Bronchial epithelial cell (primary cell): ENCODE data around the gene TCF4. TPM values are rescaled to one million over a fixed set of nuclear protein-coding genes. Genes with fewer than 3 reads are reported as not detected.
A peak's percentile ranks its signal among the peaks of the same experiment; 100 is the strongest.

ENCODE experiments used
- DNase-seq: peaks from one replicate; pipeline ENCODE4 v3.0.0-alpha.2; 2010; ENCODE audit warnings: low read depth
- FAIRE-seq: peaks from 2 replicates; lab custom pipeline; 2011; peaks lifted over from hg19 to GRCh38; lab: Jason Lieb, UNC
- H3K27me3 ChIP-seq: 2 replicates; pipeline ENCODE4 v1.5.1; 2011; ENCODE audit warnings: low read length; ENCODE audit not compliant: control insufficient read depth, insufficient read depth
- H3K36me3 ChIP-seq: 2 replicates; pipeline ENCODE4 v1.5.1; 2011; ENCODE audit warnings: low read length; ENCODE audit not compliant: control insufficient read depth, insufficient read depth
- H3K4me3 ChIP-seq: 2 replicates; pipeline ENCODE4 v1.5.1; 2011; ENCODE audit warnings: mild to moderate bottlenecking, low read depth, low read length, control low read depth
- CTCF ChIP-seq: IDR thresholded peaks from 2 replicates; pipeline ENCODE4 v1.5.1; 2011; ENCODE audit warnings: mild to moderate bottlenecking, moderate library complexity, low read length, control low read depth, inconsistent platforms; ENCODE audit not compliant: insufficient read depth, severe bottlenecking
- total RNA-seq: library from RNA; depleted of rRNA; stranded (reverse); fragments of >200 nt; gene quantifications from 2 replicates; pipeline ENCODE4 v1.2.1, GENCODE V29; 2014

The TCF4 gene
- total RNA-seq, 1 donor from 2014 or later = 10.0 TPM

GRCh38 chr18:55252053-55252675 lies 335.8 kb downstream of the TCF4 start:
- Histone ChIP-seq H3K27me3 (no peaks in the 10 kb centered on the region), H3K36me3 (no peaks in the 10 kb centered on the region), H3K4me3 (no peak overlapping the region)
- TF ChIP-seq CTCF = no peak
- no peak for FAIRE-seq
- DNase-seq = no peak

DNA sequence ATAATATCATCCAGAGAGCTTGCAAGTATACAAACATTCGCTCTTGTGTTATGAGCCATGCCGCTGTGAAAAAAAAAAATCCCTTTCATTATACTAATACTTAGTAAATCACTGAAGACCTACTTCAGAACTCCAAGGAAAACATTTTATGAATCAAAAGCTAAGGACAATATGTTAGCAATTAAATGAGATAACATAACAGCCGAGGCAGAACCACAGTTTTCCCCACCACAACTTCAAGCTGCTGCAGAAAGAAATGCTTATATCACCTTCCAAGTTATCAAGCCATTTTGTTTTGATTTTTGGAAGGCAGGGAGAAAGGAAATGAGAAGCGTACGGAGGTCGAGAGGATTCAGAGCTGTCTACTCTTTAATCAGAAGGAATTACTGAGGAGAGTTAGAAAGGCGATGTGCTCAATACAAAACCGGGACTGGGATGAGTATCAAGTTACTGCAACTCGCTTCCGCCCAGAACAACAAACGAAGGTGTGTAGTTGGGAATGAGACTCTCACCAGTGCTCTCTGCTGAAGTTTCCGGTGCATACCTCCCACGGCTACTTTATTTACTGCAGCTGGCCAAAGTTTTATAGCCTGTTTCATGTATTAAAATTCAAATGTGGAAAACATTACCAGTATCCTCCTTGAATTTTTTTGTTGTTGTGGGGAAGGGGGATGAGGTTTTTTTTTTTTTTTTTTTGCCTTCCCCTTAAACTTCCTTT lies 336.6 kb downstream of the TCF4 start:
- TF ChIP-seq CTCF = no peak
- FAIRE-seq = no peak
- no peaks in the 10 kb centered on the region for H3K27me3 ChIP-seq

GRCh38 chr18:55250768-55251173 lies 337.2 kb downstream of the TCF4 start:
- no peak for TF ChIP-seq CTCF
- H3K36me3 ChIP-seq = no peaks in the 10 kb centered on the region
- no peak overlapping the region for H3K4me3 ChIP-seq
- no peak for FAIRE-seq
- H3K27me3 ChIP-seq = no peaks in the 10 kb centered on the region
- no peak for DNase-seq

More for the DNA sequence above, 336.6 kb downstream of the TCF4 start:
- H3K4me3 ChIP-seq = no peak overlapping the region
- DNase-seq = peak; percentile 65
- no peaks in the 10 kb centered on the region for H3K36me3 ChIP-seq

- DNase-seq = no peak
- H3K36me3 ChIP-seq = peaks cover 1% of the 10 kb centered on the region
- no peak for TF ChIP-seq CTCF
- no peak for FAIRE-seq
- H3K27me3 ChIP-seq = no peaks in the 10 kb centered on the region
- H3K4me3 ChIP-seq = no peak overlapping the region
Measured at GRCh38 chr18:55249550-55249949, 338.4 kb downstream of the TCF4 start.

DNA sequence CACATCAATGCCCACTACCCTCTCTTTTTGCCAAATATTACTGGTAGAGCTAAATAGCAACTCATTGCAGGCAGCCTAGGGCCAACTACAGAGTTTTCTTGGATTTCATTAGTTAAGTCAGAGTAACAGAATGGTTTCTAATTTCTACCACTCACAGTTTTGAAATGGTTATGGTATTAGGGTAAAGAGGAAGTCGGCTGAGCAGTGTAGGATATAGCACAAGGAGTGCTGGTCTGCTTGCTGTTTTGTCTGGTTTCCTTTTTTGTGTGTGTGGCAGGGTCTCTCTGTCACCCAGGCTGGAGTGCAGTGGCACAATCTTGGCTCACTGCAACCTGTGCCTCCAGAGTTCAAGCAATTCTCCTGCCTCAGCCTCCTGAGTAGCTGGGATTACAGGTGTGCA lies 339.5 kb downstream of the TCF4 start:
- no peak for TF ChIP-seq CTCF
- DNase-seq (no peak), FAIRE-seq (no peak)
- Histone ChIP-seq H3K27me3 (no peaks in the 10 kb centered on the region), H3K36me3 (peaks cover 1% of the 10 kb centered on the region), H3K4me3 (no peak overlapping the region)
